ENCODE data around the gene KIRREL3.

KIRREL3 gene

GRCh38 chr11:126658306-126659056 lies 342.1 kb downstream of the KIRREL3 start:
- no peak for DNase-seq

- DNase-seq = no peak
Measured at GRCh38 chr11:126655807-126656128, 344.8 kb downstream of the KIRREL3 start.

GRCh38 chr11:126654886-126655806 lies 345.4 kb downstream of the KIRREL3 start:
- no peak for DNase-seq

GRCh38 chr11:126653040-126653439 lies 347.5 kb downstream of the KIRREL3 start:
- DNase-seq = no peak

- DNase-seq = no peak
Measured at GRCh38 chr11:126647735-126648134, 352.8 kb downstream of the KIRREL3 start.

GRCh38 chr11:126646701-126647557 lies 353.6 kb downstream of the KIRREL3 start:
- DNase-seq = no peak

GRCh38 chr11:126645186-126645585 lies 355.4 kb downstream of the KIRREL3 start:
- no peak for DNase-seq

GRCh38 chr11:126640186-126640585 lies 360.4 kb downstream of the KIRREL3 start:
- DNase-seq = no peak

GRCh38 chr11:126639692-126640091 lies 360.9 kb downstream of the KIRREL3 start:
- no peak for DNase-seq

- DNase-seq = no peak
Measured at GRCh38 chr11:126638648-126639047, 361.9 kb downstream of the KIRREL3 start.

- no peak for DNase-seq
Measured at GRCh38 chr11:126637795-126638175, 362.8 kb downstream of the KIRREL3 start.

- no peak for DNase-seq
Measured at GRCh38 chr11:126636911-126637794, 363.4 kb downstream of the KIRREL3 start.

GRCh38 chr11:126635511-126635910 lies 365.1 kb downstream of the KIRREL3 start:
- DNase-seq = no peak

GRCh38 chr11:126634963-126635362 lies 365.6 kb downstream of the KIRREL3 start:
- DNase-seq = no peak

- no peak for DNase-seq
Measured at GRCh38 chr11:126633330-126633729, 367.2 kb downstream of the KIRREL3 start.

- DNase-seq = no peak
Measured at GRCh38 chr11:126630893-126631798, 369.4 kb downstream of the KIRREL3 start.

- DNase-seq = no peak
Measured at GRCh38 chr11:126630488-126630887, 370.1 kb downstream of the KIRREL3 start.

GRCh38 chr11:126628790-126629621 lies 371.6 kb downstream of the KIRREL3 start:
- no peak for DNase-seq

GRCh38 chr11:126628450-126628789 lies 372.1 kb downstream of the KIRREL3 start:
- DNase-seq = no peak

- DNase-seq = no peak
Measured at GRCh38 chr11:126627421-126627820, 373.1 kb downstream of the KIRREL3 start.
